Lung (tissue), 12 donors: Measurements from ENCODE around the gene GPC5. TPM values are rescaled to one million over a fixed set of nuclear protein-coding genes. Genes with fewer than 3 reads are reported as not detected.

Source experiments
- ATAC-seq: fragments of 200-7000 bp; cut with Tn5 transposase; one replicate; pipeline ENCODE4 v1.9.1; 2020; ENCODE audit warnings: moderate number of reproducible peaks; ENCODE audit not compliant: insufficient read depth, low FRiP score
- DNase-seq, 3 donors: peaks; one replicate each; pipeline ENCODE4 v3.0.0-alpha.2; 2013 to 2017
- H3K27ac ChIP-seq, 2 donors: one replicate each; pipeline ENCODE4 v1.5.1; 2013; ENCODE audit warnings: mild to moderate bottlenecking in 2 of 2, moderate library complexity in 2 of 2, control low read depth in 1 of 2, inconsistent platforms in 1 of 2, low read depth in 1 of 2, low read length in 1 of 2
- H3K27me3 ChIP-seq, 3 donors: one replicate each; pipeline ENCODE4 v1.5.1; 2013; ENCODE audit warnings: low read length in 2 of 3; ENCODE audit not compliant: control insufficient read depth in 3 of 3, insufficient read depth in 3 of 3
- H3K36me3 ChIP-seq, 4 donors: one replicate each; pipeline ENCODE4 v1.5.1; 2013; ENCODE audit warnings: low read length in 4 of 4, mild to moderate bottlenecking in 1 of 4, moderate library complexity in 1 of 4; ENCODE audit not compliant: control insufficient read depth in 4 of 4, insufficient read depth in 4 of 4
- H3K4me1 ChIP-seq, 5 donors: one replicate each; pipeline ENCODE4 v1.5.1; 2013; ENCODE audit warnings: low read length in 5 of 5, mild to moderate bottlenecking in 2 of 5, moderate library complexity in 1 of 5; ENCODE audit not compliant: control insufficient read depth in 5 of 5, insufficient read depth in 5 of 5
- H3K4me3 ChIP-seq: one replicate; pipeline ENCODE4 v1.5.1; 2013; ENCODE audit warnings: mild to moderate bottlenecking, control low read depth, moderate library complexity
- H3K9ac ChIP-seq, 2 donors: one replicate each; pipeline ENCODE4 v1.5.1; 2013; ENCODE audit warnings: low read length in 2 of 2, control low read depth in 1 of 2; ENCODE audit not compliant: insufficient read depth in 1 of 2
- H3K9me3 ChIP-seq, 4 donors: one replicate each; pipeline ENCODE4 v1.5.1; 2013; ENCODE audit warnings: low read length in 3 of 4, mild to moderate bottlenecking in 1 of 4, moderate library complexity in 1 of 4; ENCODE audit not compliant: control insufficient read depth in 4 of 4, insufficient read depth in 3 of 4
- WGBS, 2 donors: extraction: QIAGEN DNeasy Blood & Tissue Kit; methylation state at CpG; one replicate each; pipeline ENCODE4 v1.1.7; 2013; 5-methylcytosine and 5-hydroxymethylcytosine counted together
- polyA plus RNA-seq, 2 donors: library from polyadenylated mRNA; stranded (reverse); fragments of 200-250 nt; gene quantifications; one replicate each; pipeline ENCODE4 v1.2.1, GENCODE V29; 2013
- total RNA-seq, 2 donors: library from RNA; depleted of rRNA in 1 of 2; stranded (reverse); fragments of >200 nt in 1 of 2; gene quantifications; one replicate each; pipeline ENCODE4 v1.2.1, GENCODE V29; 2014 to 2021
- TF ChIP-seq, protein P1 (sequence below): IDR thresholded peaks from 2 replicates; pipeline ENCODE4 v1.5.1; 2012; ENCODE audit warnings: mild to moderate bottlenecking; ENCODE audit errors: control extremely low read depth, extremely low read depth
- donor health status: control.
- donor health status: control.
- donor health status: Bipolar disorder and iron deficiency.
- donor health status: healthy.
- donor health status: DM: yes; HTN: yes; CAD: no.

The GPC5 gene
- total and polyA plus RNA-seq, 4 donors = 0.55 to 37.3 (median 4.4) TPM

DNA sequence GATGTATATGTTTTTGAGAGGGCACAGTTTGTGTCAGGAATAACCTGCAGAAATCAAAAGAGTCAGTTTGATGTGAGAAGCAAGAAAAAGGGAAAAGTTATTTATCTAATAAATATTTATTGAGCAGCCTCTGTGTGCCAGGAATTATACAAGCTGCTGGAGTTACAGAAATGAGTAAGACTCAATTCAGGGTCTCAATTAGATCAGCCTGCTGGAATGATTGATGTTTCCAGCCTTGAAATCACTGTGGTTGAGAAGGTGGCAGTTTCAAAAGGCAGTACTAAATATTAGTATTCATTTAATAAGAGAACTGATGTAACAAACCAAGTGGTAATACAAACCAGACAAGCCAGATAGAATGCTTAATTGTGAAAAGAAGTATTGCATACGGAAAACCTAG is 1045.8 kb downstream of the GPC5 start:
- no peak for ATAC-seq
- DNase-seq = no peak
- H3K27ac ChIP-seq = no peak overlapping the region
- H3K4me1 ChIP-seq = no peaks in the 10 kb centered on the region
- WGBS, 2 donors = 80% methylated on average over 1 of the region's 1 CpG
- no peaks in the 10 kb centered on the region for H3K36me3 ChIP-seq
- H3K9ac ChIP-seq = no peak overlapping the region
- TF ChIP-seq, protein P1, sequence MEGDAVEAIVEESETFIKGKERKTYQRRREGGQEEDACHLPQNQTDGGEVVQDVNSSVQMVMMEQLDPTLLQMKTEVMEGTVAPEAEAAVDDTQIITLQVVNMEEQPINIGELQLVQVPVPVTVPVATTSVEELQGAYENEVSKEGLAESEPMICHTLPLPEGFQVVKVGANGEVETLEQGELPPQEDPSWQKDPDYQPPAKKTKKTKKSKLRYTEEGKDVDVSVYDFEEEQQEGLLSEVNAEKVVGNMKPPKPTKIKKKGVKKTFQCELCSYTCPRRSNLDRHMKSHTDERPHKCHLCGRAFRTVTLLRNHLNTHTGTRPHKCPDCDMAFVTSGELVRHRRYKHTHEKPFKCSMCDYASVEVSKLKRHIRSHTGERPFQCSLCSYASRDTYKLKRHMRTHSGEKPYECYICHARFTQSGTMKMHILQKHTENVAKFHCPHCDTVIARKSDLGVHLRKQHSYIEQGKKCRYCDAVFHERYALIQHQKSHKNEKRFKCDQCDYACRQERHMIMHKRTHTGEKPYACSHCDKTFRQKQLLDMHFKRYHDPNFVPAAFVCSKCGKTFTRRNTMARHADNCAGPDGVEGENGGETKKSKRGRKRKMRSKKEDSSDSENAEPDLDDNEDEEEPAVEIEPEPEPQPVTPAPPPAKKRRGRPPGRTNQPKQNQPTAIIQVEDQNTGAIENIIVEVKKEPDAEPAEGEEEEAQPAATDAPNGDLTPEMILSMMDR = no peak
- no peak overlapping the region for H3K4me3 ChIP-seq
- H3K9me3 ChIP-seq = peaks cover 0 to 2% (median 0%) of the 10 kb centered on the region in 4 donors
- no peaks in the 10 kb centered on the region for H3K27me3 ChIP-seq

DNA sequence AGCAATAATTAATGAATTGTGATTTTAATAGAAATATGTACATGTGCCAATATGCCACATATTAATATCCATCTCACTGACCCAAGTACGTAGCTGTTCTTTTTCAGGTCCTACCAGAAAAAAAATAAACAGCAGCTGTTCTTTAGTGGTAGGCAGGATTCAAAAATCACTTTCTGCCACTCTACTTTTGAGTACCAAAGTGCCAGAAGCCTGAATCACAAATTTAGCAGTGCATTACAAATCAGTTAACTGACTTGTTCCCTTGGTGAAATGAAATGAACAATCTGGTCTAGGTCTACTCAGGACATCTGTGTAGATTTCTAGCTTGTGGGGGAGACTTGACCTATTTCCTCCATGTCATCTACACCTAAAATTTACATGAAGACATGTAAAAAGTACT is 1052.6 kb downstream of the GPC5 start:
- no peak for DNase-seq
- ATAC-seq = no peak
- Histone ChIP-seq H3K4me1 (no peaks in the 10 kb centered on the region), H3K9ac (no peak overlapping the region), H3K27ac (no peak overlapping the region), H3K36me3 (no peaks in the 10 kb centered on the region), H3K4me3 (no peak overlapping the region), H3K27me3 (no peaks in the 10 kb centered on the region), H3K9me3 (no peaks in the 10 kb centered on the region)
- 71 to 83% methylated on average over 1 of the region's 1 CpG for WGBS, 2 donors
- TF ChIP-seq, protein P1 = no peak

DNA sequence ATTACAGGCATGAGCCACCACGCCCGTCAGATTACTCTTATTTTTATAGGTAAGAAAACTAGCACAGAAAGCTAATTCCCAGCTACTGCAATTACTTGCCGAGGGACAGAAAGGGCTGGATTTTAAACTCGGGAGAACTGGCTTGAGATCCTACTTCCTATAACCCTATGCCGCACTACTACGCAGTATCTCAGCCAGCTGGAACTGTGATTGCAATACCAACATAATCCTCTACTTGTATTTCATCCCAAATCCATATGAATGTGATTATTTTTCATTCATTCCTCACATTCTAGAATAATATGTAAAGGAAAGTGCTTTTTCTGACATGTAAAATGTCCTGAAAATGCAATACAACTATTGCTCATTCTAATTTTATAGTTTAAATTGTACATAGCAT is 1054.4 kb downstream of the GPC5 start:
- DNase-seq = no peak
- Histone ChIP-seq H3K9me3 (no peaks in the 10 kb centered on the region), H3K36me3 (no peaks in the 10 kb centered on the region), H3K27ac (no peak overlapping the region), H3K9ac (no peak overlapping the region), H3K4me3 (no peak overlapping the region), H3K4me1 (no peaks in the 10 kb centered on the region), H3K27me3 (no peaks in the 10 kb centered on the region)
- WGBS, 2 donors = 92 to 93% methylated on average over 6 of the region's 6 CpGs
- TF ChIP-seq, protein P1 = no peak
- ATAC-seq = no peak

DNA sequence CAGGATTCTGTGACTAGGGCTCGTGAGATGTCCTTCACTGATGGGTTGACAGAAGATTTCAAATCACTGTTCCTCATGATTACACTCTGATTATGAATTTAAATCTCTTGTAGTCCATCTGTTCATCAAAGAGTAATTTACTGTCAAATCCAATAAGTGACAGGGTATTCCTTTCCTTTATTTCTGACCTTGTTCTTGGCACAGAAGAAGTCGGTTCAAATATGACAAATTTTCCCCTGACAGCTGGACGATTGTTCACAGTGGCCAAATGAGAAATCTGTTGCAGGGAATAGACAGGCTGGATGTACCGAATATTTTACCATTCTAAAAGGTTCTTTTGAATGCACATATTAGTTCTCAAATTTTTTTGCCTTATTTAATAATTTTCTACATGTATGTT is 1060.9 kb downstream of the GPC5 start:
- DNase-seq (no peak), ATAC-seq (no peak)
- H3K9ac ChIP-seq = no peak overlapping the region
- no peaks in the 10 kb centered on the region for H3K9me3 ChIP-seq
- no peaks in the 10 kb centered on the region for H3K4me1 ChIP-seq
- 72 to 74% methylated on average over 4 of the region's 4 CpGs for WGBS, 2 donors
- no peak overlapping the region for H3K27ac ChIP-seq
- no peaks in the 10 kb centered on the region for H3K36me3 ChIP-seq
- no peak overlapping the region for H3K4me3 ChIP-seq
- no peaks in the 10 kb centered on the region for H3K27me3 ChIP-seq
- TF ChIP-seq, protein P1 = no peak
